Activated naive CD4-positive, alpha-beta T cell treated with anti-CD3 and anti-CD28 coated beads, Interleukin-2, amount 10 ng/mL, durations not matched to agents 7 days and 5 days (primary cell): ENCODE results near the gene C21orf58.

Source experiments
- CTCF ChIA-PET: fragments of 350-600 bp; sonication (Branson Sonifier 250); formaldehyde crosslinking; loops from one replicate; lab custom pipeline; 2021; ENCODE audit warnings: antibody characterized with exemption; lab: Charles Lee
- DNase-seq: peaks from one replicate; pipeline ENCODE4 v3.0.0-alpha.2; 2020
- H3K27ac Mint-ChIP-seq: one replicate; pipeline ENCODE4 v1.8.0; 2021; ENCODE audit warnings: mild to moderate bottlenecking, moderate library complexity, mixed read lengths
- H3K27me3 Mint-ChIP-seq: one replicate; pipeline ENCODE4 v1.8.0; 2021; ENCODE audit warnings: mild to moderate bottlenecking, mixed read lengths
- H3K36me3 Mint-ChIP-seq: one replicate; pipeline ENCODE4 v1.8.0; 2021; ENCODE audit warnings: mixed read lengths
- H3K4me1 Mint-ChIP-seq: one replicate; pipeline ENCODE4 v1.8.0; 2021; ENCODE audit warnings: mixed read lengths
- H3K4me3 Mint-ChIP-seq: one replicate; pipeline ENCODE4 v1.8.0; 2021; ENCODE audit warnings: mild to moderate bottlenecking, moderate library complexity, mixed read lengths
- H3K9me3 Mint-ChIP-seq: one replicate; pipeline ENCODE4 v1.8.0; 2021; ENCODE audit warnings: mixed read lengths

Gene C21orf58

DNA sequence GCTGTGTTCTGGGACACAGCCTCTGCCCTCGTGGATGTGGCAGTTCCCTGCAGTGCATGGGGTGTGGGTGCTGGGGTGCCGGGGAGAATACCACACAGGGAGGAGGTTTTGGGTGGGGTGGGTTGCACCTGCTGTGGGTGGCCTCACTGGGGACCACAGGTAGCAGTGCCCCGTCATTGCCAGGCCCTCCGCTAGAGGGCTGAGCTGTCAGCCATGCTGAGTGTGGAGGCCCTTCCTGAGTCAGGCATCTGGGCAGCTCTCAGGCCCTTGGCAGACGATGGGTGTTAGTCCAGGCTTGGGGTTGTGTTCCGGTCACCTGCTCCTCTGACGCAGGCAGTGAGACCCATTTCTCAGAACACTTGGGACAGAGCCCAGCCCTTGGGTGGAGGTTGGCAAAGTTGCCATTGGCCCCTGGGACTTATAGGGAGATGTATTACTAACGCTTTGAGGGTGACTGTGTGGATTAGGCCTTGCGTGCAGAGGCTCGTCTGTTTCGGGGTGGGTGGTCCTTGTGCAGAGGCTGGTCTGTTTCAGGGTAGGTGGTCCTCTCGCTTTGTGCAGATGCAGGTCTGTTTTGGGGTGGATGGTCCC is 24.2 kb upstream of the C21orf58 start:
- H3K36me3 Mint-ChIP-seq: peaks cover 49% of the 10 kb centered on the region
- no peak overlapping the region for H3K4me3 Mint-ChIP-seq

DNA sequence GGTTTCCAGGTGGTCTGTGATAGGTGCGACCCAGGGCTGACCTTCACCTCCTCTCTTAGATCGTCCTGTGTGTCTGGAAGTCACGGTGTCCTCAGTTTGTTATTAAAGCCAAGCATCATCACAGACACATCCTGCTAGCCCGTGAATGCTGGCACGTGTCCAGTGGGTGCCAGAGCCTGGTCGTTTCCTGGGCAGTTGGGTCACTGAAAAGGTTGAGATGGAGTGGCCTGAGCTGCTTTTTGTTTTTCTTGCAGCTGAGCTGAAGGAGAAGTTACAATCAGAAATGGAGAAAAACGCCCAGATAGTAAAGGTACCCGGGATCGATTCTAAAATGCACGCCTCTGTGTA is 23.5 kb upstream of the C21orf58 start:
- Mint-ChIP-seq H3K9me3 (no peaks in the 10 kb centered on the region), H3K27ac (no peak overlapping the region), H3K27me3 (no peaks in the 10 kb centered on the region), H3K4me3 (no peak overlapping the region), H3K36me3 (peaks cover 53% of the 10 kb centered on the region), H3K4me1 (no peaks in the 10 kb centered on the region)
- no peak for DNase-seq
- CTCF ChIA-PET: no interaction called here

More for the DNA sequence above, 24.2 kb upstream of the C21orf58 start:
- no peak overlapping the region for H3K27ac Mint-ChIP-seq
- DNase-seq: no peak
- CTCF ChIA-PET: no interaction called here
- H3K4me1 Mint-ChIP-seq: no peaks in the 10 kb centered on the region
- H3K27me3 Mint-ChIP-seq: no peaks in the 10 kb centered on the region
- H3K9me3 Mint-ChIP-seq: no peaks in the 10 kb centered on the region

DNA sequence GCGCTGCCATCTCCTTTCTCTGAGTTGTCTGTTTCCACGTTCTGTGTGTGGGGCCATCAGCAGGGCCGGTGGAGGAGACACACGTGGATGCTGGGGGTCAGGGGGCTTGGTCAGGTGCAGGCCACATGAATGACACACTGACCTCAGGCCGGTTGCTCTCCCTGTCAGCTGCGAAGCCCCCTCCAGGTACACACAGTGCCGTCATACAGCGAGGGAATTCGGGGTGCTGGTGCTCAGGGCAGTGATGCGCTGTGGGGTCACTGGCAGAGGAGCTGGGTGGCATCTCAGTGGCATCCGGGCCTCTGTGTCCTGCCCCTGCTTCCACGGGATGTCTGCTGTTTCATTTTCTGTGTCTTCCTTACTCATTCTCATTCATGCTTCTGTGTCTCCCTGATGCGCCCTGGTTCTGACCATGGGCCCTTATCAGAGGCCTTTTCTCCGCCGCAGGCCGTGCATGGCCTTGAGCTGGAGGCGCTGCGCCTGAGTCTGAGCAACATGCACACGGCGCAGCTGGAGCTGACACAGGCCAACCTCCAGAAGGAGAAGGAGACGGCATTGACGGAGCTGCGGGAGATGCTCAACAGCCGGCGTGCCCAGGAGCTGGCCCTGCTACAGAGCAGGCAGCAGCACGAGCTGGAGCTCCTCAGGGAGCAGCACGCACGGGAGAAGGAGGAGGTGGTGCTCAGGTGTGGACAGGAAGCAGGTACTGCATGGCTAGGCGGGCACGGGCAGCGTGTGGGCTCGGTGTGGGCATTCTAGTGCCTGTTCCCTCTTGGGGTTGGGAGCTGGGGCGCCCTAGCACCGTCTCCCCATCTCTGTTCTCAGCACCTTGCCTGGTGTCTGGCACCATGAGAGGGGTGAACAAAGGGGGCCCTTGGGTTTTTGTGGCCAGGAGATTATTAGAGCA is 22.9 kb upstream of the C21orf58 start:
- CTCF ChIA-PET: no interaction called here
- DNase-seq: no peak
- no peak overlapping the region for H3K27ac Mint-ChIP-seq
- H3K27me3 Mint-ChIP-seq: no peaks in the 10 kb centered on the region
- no peak overlapping the region for H3K4me3 Mint-ChIP-seq
- H3K9me3 Mint-ChIP-seq: no peaks in the 10 kb centered on the region
- peaks cover 53% of the 10 kb centered on the region for H3K36me3 Mint-ChIP-seq
- H3K4me1 Mint-ChIP-seq: no peaks in the 10 kb centered on the region

GRCh38 chr21:46345861-46346260 is 22.2 kb upstream of the C21orf58 start:
- Mint-ChIP-seq H3K4me3 (no peak overlapping the region), H3K36me3 (peaks cover 50% of the 10 kb centered on the region), H3K4me1 (no peaks in the 10 kb centered on the region), H3K9me3 (no peaks in the 10 kb centered on the region), H3K27ac (peak overlapping the region; percentile 49), H3K27me3 (no peaks in the 10 kb centered on the region)
- DNase-seq: no peak
- CTCF ChIA-PET: no interaction called here

DNA sequence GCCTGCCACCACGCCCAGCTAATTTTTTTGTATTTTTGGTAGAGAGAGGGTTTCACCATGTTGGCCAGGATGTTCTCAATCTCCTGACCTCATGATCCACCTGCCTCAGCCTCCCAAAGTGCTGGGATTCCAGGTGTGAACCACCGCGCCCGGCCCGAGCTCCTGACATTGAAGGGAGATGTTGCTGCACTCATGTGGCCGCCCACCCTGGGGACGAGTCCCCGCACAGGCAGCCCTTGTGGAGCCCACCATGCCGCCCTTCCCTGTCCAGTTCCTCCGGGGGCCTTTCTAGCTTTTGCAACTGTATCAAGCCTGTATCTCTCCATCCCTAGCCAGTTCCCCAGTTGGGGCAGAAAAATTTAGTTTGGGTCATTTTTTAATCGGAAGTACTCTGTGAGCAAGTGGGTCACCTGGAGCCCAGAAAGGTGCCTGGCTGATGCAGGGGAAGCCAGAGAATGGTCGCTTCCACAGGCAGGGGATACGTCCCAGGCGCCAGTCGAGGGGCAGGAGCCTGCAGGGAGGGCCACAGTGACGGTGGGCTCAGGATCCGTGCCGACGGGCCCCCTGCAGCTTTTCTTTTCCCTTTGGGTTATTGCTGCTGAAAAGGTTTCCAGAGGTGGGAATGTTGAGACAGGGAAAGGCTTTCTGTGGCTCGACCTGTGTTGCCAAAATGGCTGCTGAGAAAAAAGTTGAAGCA is 20.7 kb upstream of the C21orf58 start:
- CTCF ChIA-PET: no interaction called here
- no peaks in the 10 kb centered on the region for H3K9me3 Mint-ChIP-seq
- H3K27ac Mint-ChIP-seq: no peak overlapping the region
- H3K4me3 Mint-ChIP-seq: no peak overlapping the region
- H3K4me1 Mint-ChIP-seq: no peaks in the 10 kb centered on the region
- no peaks in the 10 kb centered on the region for H3K27me3 Mint-ChIP-seq
- peaks cover 54% of the 10 kb centered on the region for H3K36me3 Mint-ChIP-seq
- DNase-seq: no peak

- no peaks in the 10 kb centered on the region for H3K9me3 Mint-ChIP-seq
- H3K27ac Mint-ChIP-seq: no peak overlapping the region
- CTCF ChIA-PET: no interaction called here
- H3K4me3 Mint-ChIP-seq: no peak overlapping the region
- H3K27me3 Mint-ChIP-seq: no peaks in the 10 kb centered on the region
- H3K4me1 Mint-ChIP-seq: no peaks in the 10 kb centered on the region
- peaks cover 57% of the 10 kb centered on the region for H3K36me3 Mint-ChIP-seq
- DNase-seq: no peak
Observed at GRCh38 chr21:46340998-46341397, 17.3 kb upstream of the C21orf58 start.

DNA sequence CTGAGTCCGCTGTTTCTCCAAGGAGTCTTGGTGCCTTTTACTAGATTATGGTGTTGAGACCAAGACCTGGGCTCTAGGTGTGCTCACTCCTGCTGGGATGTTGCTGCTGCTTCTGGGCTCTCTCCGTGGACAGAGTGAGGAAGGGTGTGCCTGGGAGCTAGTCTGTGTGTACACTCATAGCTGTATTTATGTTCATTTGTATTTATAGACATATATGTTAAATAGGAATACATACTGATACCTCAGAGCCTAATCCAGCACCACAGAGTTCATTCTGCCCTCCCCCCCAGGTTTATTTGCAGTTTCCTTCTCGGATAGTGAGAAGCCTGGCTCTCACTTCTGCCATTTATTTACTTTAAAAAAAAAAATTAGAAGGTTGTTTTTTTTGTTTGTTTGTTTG is 12.9 kb upstream of the C21orf58 start:
- Mint-ChIP-seq H3K4me1 (no peaks in the 10 kb centered on the region), H3K4me3 (no peak overlapping the region), H3K9me3 (no peaks in the 10 kb centered on the region), H3K36me3 (peaks cover 52% of the 10 kb centered on the region), H3K27me3 (no peaks in the 10 kb centered on the region), H3K27ac (no peak overlapping the region)
- CTCF ChIA-PET: no interaction called here
- DNase-seq: no peak

DNA sequence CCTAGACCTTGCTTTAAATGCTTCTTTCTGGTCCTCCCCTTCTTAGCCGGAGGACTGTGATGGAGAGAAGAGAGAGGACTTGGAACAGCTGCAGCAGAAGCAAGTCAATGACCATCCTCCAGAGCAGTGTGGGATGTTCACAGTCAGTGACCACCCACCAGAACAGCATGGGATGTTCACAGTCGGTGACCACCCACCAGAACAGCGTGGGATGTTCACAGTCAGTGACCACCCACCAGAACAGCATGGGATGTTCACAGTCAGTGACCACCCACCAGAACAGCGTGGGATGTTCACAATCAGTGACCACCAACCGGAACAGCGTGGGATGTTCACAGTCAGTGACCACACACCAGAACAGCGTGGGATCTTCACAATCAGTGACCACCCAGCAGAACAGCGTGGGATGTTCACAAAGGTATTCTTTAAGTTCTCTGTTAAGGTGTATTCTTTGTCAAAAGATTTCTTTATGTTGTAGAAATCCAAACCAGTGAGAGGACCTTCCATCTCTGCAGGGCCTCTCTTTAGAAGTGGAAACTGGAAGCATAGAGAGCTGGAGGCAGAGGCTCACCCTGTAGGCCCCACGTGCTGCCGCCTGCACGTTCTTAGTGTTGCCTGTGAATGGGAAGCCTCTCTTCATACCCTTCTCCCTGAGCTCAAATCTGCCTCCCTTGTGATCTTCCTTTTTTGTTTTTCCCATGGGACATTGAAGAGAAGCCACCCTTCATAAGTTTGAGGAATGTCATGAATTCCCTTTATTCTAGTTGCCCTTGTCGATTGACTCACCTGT is 10.9 kb upstream of the C21orf58 start:
- no peaks in the 10 kb centered on the region for H3K27me3 Mint-ChIP-seq
- no peak overlapping the region for H3K27ac Mint-ChIP-seq
- DNase-seq: no peak
- no peak overlapping the region for H3K4me3 Mint-ChIP-seq
- no peaks in the 10 kb centered on the region for H3K9me3 Mint-ChIP-seq
- H3K36me3 Mint-ChIP-seq: peaks cover 43% of the 10 kb centered on the region
- CTCF ChIA-PET: no interaction called here
- H3K4me1 Mint-ChIP-seq: no peaks in the 10 kb centered on the region

- peaks cover 34% of the 10 kb centered on the region for H3K36me3 Mint-ChIP-seq
- no peak overlapping the region for H3K4me3 Mint-ChIP-seq
- no peak for DNase-seq
- peaks cover 22% of the 10 kb centered on the region for H3K4me1 Mint-ChIP-seq
- H3K9me3 Mint-ChIP-seq: no peaks in the 10 kb centered on the region
- CTCF ChIA-PET: no interaction called here
- H3K27me3 Mint-ChIP-seq: no peaks in the 10 kb centered on the region
- H3K27ac Mint-ChIP-seq: no peak overlapping the region
Observed at GRCh38 chr21:46329796-46330195, 6.1 kb upstream of the C21orf58 start.

GRCh38 chr21:46328151-46328550 is 4.5 kb upstream of the C21orf58 start:
- H3K27me3 Mint-ChIP-seq: peaks cover 4% of the 10 kb centered on the region
- no peak for DNase-seq
- H3K27ac Mint-ChIP-seq: no peak overlapping the region
- no peak overlapping the region for H3K4me3 Mint-ChIP-seq
- H3K9me3 Mint-ChIP-seq: no peaks in the 10 kb centered on the region
- CTCF ChIA-PET: no interaction called here
- peaks cover 22% of the 10 kb centered on the region for H3K4me1 Mint-ChIP-seq
- H3K36me3 Mint-ChIP-seq: peaks cover 36% of the 10 kb centered on the region

- no peak overlapping the region for H3K4me3 Mint-ChIP-seq
- no peak for DNase-seq
- H3K36me3 Mint-ChIP-seq: peaks cover 40% of the 10 kb centered on the region
- peaks cover 4% of the 10 kb centered on the region for H3K27me3 Mint-ChIP-seq
- H3K4me1 Mint-ChIP-seq: peaks cover 22% of the 10 kb centered on the region
- no peak overlapping the region for H3K27ac Mint-ChIP-seq
- CTCF ChIA-PET: no interaction called here
- no peaks in the 10 kb centered on the region for H3K9me3 Mint-ChIP-seq
Observed at GRCh38 chr21:46327711-46328110, 4.0 kb upstream of the C21orf58 start.

- peaks cover 35% of the 10 kb centered on the region for H3K4me1 Mint-ChIP-seq
- no peak overlapping the region for H3K4me3 Mint-ChIP-seq
- H3K27me3 Mint-ChIP-seq: peaks cover 4% of the 10 kb centered on the region
- no peak overlapping the region for H3K27ac Mint-ChIP-seq
- H3K9me3 Mint-ChIP-seq: no peaks in the 10 kb centered on the region
- peaks cover 42% of the 10 kb centered on the region for H3K36me3 Mint-ChIP-seq
- no peak for DNase-seq
- CTCF ChIA-PET: interaction anchor here (0.8 to 2.5 kb wide), 5 partner anchors 38 to 183 kb away, joined by 3 to 7 read pairs (median 6); partner anchors contain the start of gene MCM3AP
Observed at GRCh38 chr21:46326110-46326703, 2.5 kb upstream of the C21orf58 start.

DNA sequence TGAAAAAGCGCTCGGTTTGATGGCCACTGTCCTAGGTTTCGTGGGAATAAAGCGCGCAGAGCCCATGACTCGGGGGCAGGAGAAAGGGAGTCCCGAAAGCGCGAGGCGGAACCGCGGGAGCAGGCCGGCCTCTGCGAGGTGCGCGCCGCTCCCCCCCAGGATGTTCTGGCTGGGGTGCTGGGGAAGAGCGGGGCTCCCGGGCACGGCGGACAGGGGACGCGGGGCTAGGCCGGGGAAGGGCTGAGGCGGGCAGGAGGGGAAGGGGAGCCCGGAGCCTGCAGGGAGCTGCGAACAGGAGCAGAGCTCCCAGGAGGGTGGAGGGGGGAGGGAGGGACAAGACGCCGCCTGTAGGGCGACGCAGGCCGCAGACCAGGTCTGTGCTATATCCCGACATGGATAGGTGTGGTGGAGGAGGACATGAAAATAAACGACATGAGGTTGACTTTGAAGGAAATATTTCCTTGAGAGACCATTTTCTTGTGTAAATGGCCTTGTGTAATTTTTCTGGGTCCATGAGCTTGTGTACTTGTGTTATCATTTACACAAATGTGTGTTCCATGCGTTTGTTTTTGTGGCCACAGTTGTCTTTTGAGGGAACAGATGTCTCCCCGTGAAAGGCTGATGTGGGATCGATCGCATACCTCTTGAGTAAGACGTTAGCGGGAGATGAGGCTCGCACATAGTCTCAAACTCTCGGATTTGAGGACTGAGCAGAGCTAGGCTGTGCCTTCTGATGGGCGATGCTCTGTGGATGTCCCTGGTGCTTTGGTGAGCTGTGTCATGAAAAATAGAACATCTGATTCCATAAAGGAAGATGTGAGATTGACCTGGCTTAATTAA is 1.6 kb upstream of the C21orf58 start:
- peaks cover 4% of the 10 kb centered on the region for H3K27me3 Mint-ChIP-seq
- H3K4me3 Mint-ChIP-seq: peak overlapping the region; percentile 90
- DNase-seq: peak; percentile 58
- CTCF ChIA-PET: interaction anchor here (0.8 to 2.5 kb wide), 5 partner anchors 39 to 182 kb away, joined by 3 to 7 read pairs (median 6); partner anchors contain the start of gene MCM3AP
- peaks cover 43% of the 10 kb centered on the region for H3K36me3 Mint-ChIP-seq
- H3K27ac Mint-ChIP-seq: peak overlapping the region; percentile 89
- peaks cover 44% of the 10 kb centered on the region for H3K4me1 Mint-ChIP-seq
- H3K9me3 Mint-ChIP-seq: no peaks in the 10 kb centered on the region
